SK-N-MC (cell line): ENCODE data around the gene KCNH1.

Experiments
- EZH2 ChIP-seq: fragments of 200-600 bp; sonication (generic); IDR thresholded peaks from one replicate; pipeline ENCODE4 v1.6.1; 2017; ENCODE audit warnings: antibody characterized with exemption
- POLR2AphosphoS5 ChIP-seq: IDR thresholded peaks from 2 replicates; pipeline ENCODE4 v1.6.1; 2012; ENCODE audit warnings: mild to moderate bottlenecking, low read depth, low read length, borderline replicate concordance

DNA sequence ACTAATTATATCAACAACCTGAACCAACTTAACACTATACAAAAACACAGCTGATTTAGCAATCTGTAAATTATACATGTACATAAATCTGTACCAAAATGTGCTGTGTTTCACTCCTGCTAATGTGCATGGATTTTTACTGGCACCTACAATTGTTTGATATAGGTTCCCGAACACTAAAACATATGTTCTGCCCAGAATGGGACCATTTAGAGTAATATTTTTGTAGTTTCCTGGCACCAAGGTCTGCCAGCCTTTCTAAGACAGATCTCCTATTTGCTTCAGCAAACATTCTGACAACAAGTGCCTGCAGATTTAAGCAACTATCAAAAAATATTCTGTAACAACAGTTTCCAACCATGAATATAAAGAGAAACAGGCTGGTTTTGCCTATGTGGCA lies 4.2 kb downstream of the KCNH1 start:
- no peak for TF ChIP-seq EZH2
- TF ChIP-seq POLR2AphosphoS5 = no peak
